Effector CD8-positive, alpha-beta T cell (primary cell): Measurements from ENCODE around the gene EPB41L1.

Experiments
- DNase-seq: peaks from one replicate; lab custom pipeline; 2025; lab: John Stamatoyannopoulos, UW

The EPB41L1 gene

GRCh38 chr20:36279776-36280175 is 125.2 kb downstream of the EPB41L1 start:
- DNase-seq = no peak

DNA sequence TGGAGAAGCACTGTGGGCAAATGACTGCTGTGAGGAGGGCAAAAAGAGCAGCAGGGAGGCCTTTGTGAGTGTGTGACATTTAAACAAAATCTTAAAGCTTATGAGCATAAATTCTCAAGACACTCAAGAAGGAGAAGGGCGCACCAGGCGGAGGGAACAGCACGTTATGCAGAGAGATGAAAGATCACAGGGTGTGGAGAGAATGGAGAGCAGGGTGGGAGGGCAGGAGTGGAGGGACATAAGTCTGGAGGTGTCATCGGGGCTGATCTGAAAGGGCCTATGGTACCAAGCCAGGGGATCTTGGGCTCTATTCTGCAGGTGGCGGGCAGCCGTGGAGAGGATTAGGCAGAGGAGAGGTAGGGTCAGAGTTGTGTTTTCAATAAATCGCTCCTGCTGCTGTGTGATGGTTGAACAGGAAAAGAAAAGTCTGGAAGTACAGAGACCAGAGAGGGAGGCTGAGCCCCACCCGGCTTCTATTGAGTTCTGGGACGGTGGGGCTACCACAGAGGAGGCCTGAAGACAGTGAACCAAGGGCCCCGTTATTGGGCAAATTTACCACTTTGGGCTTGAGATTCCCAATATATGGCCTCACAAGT is 127.3 kb downstream of the EPB41L1 start:
- no peak for DNase-seq
